Esophagus squamous epithelium (tissue), 5 donors: ENCODE results near the gene LHCGR. TPM values are rescaled to one million over a fixed set of nuclear protein-coding genes. Genes with fewer than 3 reads are reported as not detected.

ENCODE experiments used
- DNase-seq: peaks from one replicate; lab custom pipeline; 2025; lab: John Stamatoyannopoulos, UW
- H3K27ac ChIP-seq, 4 donors: fragments of 200-600 bp; sonication (generic); one replicate each; pipeline ENCODE4 v1.5.1; 2016 to 2019; ENCODE audit warnings: mild to moderate bottlenecking in 1 of 4
- H3K27me3 ChIP-seq, 4 donors: fragments of 200-600 bp; sonication (generic); 1 replicate in 3 of 4; 2 replicates in 1 of 4; pipeline versions ENCODE4 v1.5.1 to v1.6.0; 2017 to 2021; ENCODE audit warnings: antibody characterized with exemption in 1 of 4
- H3K36me3 ChIP-seq, 3 donors: fragments of 200-600 bp; sonication (generic); one replicate each; pipeline ENCODE4 v1.5.1; 2016 to 2019
- H3K4me1 ChIP-seq, 3 donors: fragments of 200-600 bp; sonication (generic); one replicate each; pipeline ENCODE4 v1.5.1; 2017 to 2019
- H3K4me3 ChIP-seq, 4 donors: fragments of 200-600 bp; sonication (generic); 1 replicate in 3 of 4; 2 replicates in 1 of 4; pipeline ENCODE4 v1.5.1; 2016 to 2019; ENCODE audit warnings: mild to moderate bottlenecking in 2 of 4, moderate library complexity in 1 of 4
- H3K9me3 ChIP-seq, 3 donors: fragments of 200-600 bp; sonication (generic); one replicate each; pipeline ENCODE4 v1.5.1; 2016 to 2019
- POLR2A ChIP-seq, 4 donors: fragments of 450-650 bp; IDR thresholded peaks; one replicate each; pipeline ENCODE4 v1.6.1; 2017; ENCODE audit warnings: antibody characterized with exemption in 4 of 4, mild to moderate bottlenecking in 4 of 4, moderate library complexity in 3 of 4
- WGBS, 2 donors: methylation state at CpG; one replicate each; pipeline ENCODE4 v1.1.5; 2018; 5-methylcytosine and 5-hydroxymethylcytosine counted together
- intact Hi-C: fragments of 100-400 bp; cut with DNase I; formaldehyde crosslinking; loops from one replicate; pipeline ENCODE4 v1.15.0; 2022
- small RNA-seq, 4 donors: library from RNA; depleted of rRNA; stranded (forward); fragments of <200 nt; gene quantifications; one replicate each; pipeline ENCODE3, GENCODE V24; 2016
- total RNA-seq, 4 donors: library from RNA; depleted of rRNA; stranded (reverse); fragments of >200 nt; gene quantifications; one replicate each; pipeline ENCODE4 v1.1.0, GENCODE V29; 2016
- TF ChIP-seq, protein P1 (sequence below), 6 experiments: fragments of 450-650 bp in 4 of 6; fragments of 200-600 bp in 2 of 6; sonication (generic) in 2 of 6; IDR thresholded peaks; one replicate each; pipeline ENCODE4 v1.5.1; 2016 to 2019; ENCODE audit warnings: antibody characterized with exemption in 6 of 6, mild to moderate bottlenecking in 4 of 6, moderate library complexity in 4 of 6
- donor health status: DM: yes; HTN: yes; CAD: no.

LHCGR gene
- total RNA-seq, 4 donors from 2014 or later, result 0.22 to 0.76 TPM; not detected in 2

GRCh38 chr2:48673581-48673980 lies 81.9 kb downstream of the LHCGR start:
- no peak for DNase-seq
- H3K27ac ChIP-seq, result no peak overlapping the region
- WGBS, 2 donors, result 66 to 80% methylated on average over 3 to 4 of the region's 4 CpGs
- no peaks in the 10 kb centered on the region for H3K36me3 ChIP-seq
- no peaks in the 10 kb centered on the region for H3K4me1 ChIP-seq
- no peaks in the 10 kb centered on the region for H3K9me3 ChIP-seq
- TF ChIP-seq, protein P1, sequence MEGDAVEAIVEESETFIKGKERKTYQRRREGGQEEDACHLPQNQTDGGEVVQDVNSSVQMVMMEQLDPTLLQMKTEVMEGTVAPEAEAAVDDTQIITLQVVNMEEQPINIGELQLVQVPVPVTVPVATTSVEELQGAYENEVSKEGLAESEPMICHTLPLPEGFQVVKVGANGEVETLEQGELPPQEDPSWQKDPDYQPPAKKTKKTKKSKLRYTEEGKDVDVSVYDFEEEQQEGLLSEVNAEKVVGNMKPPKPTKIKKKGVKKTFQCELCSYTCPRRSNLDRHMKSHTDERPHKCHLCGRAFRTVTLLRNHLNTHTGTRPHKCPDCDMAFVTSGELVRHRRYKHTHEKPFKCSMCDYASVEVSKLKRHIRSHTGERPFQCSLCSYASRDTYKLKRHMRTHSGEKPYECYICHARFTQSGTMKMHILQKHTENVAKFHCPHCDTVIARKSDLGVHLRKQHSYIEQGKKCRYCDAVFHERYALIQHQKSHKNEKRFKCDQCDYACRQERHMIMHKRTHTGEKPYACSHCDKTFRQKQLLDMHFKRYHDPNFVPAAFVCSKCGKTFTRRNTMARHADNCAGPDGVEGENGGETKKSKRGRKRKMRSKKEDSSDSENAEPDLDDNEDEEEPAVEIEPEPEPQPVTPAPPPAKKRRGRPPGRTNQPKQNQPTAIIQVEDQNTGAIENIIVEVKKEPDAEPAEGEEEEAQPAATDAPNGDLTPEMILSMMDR (IDR thresholded peaks at IDR 0.05), result no peak
- TF ChIP-seq POLR2A (IDR thresholded peaks at IDR 0.05), result no peak
- H3K4me3 ChIP-seq, result no peak overlapping the region
- no peaks in the 10 kb centered on the region for H3K27me3 ChIP-seq
- intact Hi-C loops, result no loop called here

DNA sequence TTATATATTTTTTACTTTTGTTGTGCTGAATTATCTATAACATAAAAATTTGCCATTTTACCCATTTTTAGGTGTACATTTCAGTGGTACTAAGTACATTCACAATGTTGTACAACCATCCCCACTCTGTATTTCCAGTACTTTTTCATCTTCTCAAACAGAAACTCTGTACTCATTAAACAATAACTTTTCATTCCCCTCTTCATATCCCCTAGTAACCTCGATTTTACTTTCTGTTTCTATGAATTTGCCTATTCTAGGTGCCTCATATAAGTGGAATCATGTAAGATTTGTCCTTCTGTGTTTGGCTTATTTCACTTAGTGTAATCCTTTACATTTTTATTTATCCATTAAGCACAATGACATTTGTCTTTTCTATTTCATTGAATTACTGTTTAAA lies 86.5 kb downstream of the LHCGR start:
- H3K9me3 ChIP-seq, result no peaks in the 10 kb centered on the region
- no peak for DNase-seq
- H3K27ac ChIP-seq, result no peak overlapping the region
- no peak overlapping the region for H3K4me3 ChIP-seq
- TF ChIP-seq POLR2A (IDR thresholded peaks at IDR 0.05), result no peak
- TF ChIP-seq, protein P1 (IDR thresholded peaks at IDR 0.05), result no peak
- intact Hi-C loops, result no loop called here
- no peaks in the 10 kb centered on the region for H3K27me3 ChIP-seq
- 39 to 45% methylated on average over 1 of the region's 1 CpG for WGBS, 2 donors
- H3K36me3 ChIP-seq, result no peaks in the 10 kb centered on the region
- no peaks in the 10 kb centered on the region for H3K4me1 ChIP-seq

- Histone ChIP-seq H3K9me3 (no peaks in the 10 kb centered on the region), H3K27me3 (no peaks in the 10 kb centered on the region), H3K27ac (no peak overlapping the region), H3K4me1 (no peaks in the 10 kb centered on the region), H3K36me3 (no peaks in the 10 kb centered on the region), H3K4me3 (no peak overlapping the region)
- 18 to 26% methylated on average over 4 of the region's 4 CpGs for WGBS, 2 donors
- no peak for TF ChIP-seq POLR2A (IDR thresholded peaks at IDR 0.05)
- TF ChIP-seq, protein P1 (IDR thresholded peaks at IDR 0.05), result no peak
- intact Hi-C loops, result no loop called here
- no peak for DNase-seq
These were observed 104.2 kb downstream of the LHCGR start for GRCh38 chr2:48651158-48651790.

- H3K9me3 ChIP-seq, result no peaks in the 10 kb centered on the region
- WGBS, 2 donors, result 13 to 15% methylated on average over 1 of the region's 1 CpG
These were observed 117.3 kb downstream of the LHCGR start for GRCh38 chr2:48638261-48638660.

More at GRCh38 chr2:48638261-48638660, 117.3 kb downstream of the LHCGR start:
- TF ChIP-seq POLR2A (IDR thresholded peaks at IDR 0.05), result no peak
- TF ChIP-seq, protein P1 (IDR thresholded peaks at IDR 0.05), result no peak
- DNase-seq, result no peak
- no peaks in the 10 kb centered on the region for H3K36me3 ChIP-seq
- no peaks in the 10 kb centered on the region for H3K4me1 ChIP-seq
- no peaks in the 10 kb centered on the region for H3K27me3 ChIP-seq
- no peak overlapping the region for H3K27ac ChIP-seq
- H3K4me3 ChIP-seq, result no peak overlapping the region
- intact Hi-C loops, result no loop called here

Small RNA genes within 50 kb of the gene (small RNA-seq; reads per million reads assigned to genes)
- gene ELOBP3, result 0 reads per million in 4 donors

Other genes with a start within 250 kb of the LHCGR start
- 10 to 100 TPM in 1 of 4 donors, 1 to 10 TPM in 3; 2.0 to 37.2 (median 6.9) TPM for gene STON1, start 225.6 kb downstream of the LHCGR start, total RNA-seq
- 1 to 10 TPM in 2 of 4 donors, under 1 TPM in 1, not detected in 1; 0.22 to 4.0 (median 3.6) TPM for gene GTF2A1L, start 137.9 kb downstream of the LHCGR start, total RNA-seq